ENCODE data around the gene PTPRZ1. TPM values are rescaled to one million over a fixed set of nuclear protein-coding genes. Genes with fewer than 3 reads are reported as not detected.
A peak's percentile ranks its signal among the peaks of the same experiment; 100 is the strongest.

PTPRZ1 gene
- total and polyA plus RNA-seq, 4 donors, result 138 to 736 (median 374) TPM

DNA sequence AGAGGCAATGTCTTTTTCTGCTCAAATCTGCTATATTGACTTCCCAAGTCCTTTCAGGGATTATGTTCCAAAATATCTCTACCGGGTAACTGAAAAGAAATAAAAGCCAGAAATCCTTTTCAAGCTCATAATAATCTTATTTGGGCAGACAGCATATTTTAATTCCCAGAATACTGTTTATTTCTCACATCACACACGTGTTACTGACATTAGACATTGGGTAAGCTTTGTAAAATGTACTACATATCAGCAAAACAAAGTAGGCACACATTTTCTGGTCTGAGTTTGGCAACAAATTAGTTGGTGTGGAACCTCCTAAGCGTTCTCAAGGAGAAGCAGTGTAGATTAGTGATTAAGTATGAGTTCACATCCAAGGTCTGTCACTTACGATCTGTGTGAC, 10.4 kb upstream of the PTPRZ1 start:
- no peak overlapping the region for H3K4me3 ChIP-seq (ENCODE audit: low read depth, low read length)
- no peaks in the 10 kb centered on the region for H3K27me3 ChIP-seq (ENCODE audit: control insufficient read depth, insufficient read depth, low read length)
- 90% methylated on average over 2 of the region's 4 CpGs for WGBS (ENCODE audit: insufficient coverage)
- no peaks in the 10 kb centered on the region for H3K36me3 ChIP-seq (ENCODE audit: control insufficient read depth, insufficient read depth, low read length)
- no peaks in the 10 kb centered on the region for H3K9me3 ChIP-seq (ENCODE audit: control insufficient read depth, insufficient read depth, low read length)
- no peaks in the 10 kb centered on the region for H3K4me1 ChIP-seq (ENCODE audit: control insufficient read depth, insufficient read depth, low read length)
- H3K27ac ChIP-seq (ENCODE audit: low read depth, low read length), result no peak overlapping the region
- no peak for DNase-seq (ENCODE audit: low read depth in 4 of 6, low spot score in 6 of 6)

DNA sequence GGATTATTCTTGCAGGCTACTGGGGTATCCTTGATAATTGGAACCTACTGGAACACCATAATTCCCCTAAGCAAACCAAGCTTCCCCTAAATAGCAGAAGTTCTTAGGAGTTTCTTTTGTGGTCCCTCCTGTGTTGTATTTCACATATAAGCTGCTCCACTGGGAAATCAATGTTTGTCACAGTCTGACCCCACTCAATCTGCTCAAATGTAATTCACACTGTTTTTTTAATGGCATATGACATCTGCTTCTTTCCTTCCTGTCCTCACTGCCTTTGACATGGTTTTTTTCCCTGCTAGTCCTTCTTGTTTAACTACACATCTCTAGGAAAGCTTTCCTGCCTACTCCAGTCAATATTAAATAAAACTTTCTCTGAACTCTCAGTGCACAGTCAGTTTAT, 1.8 kb upstream of the PTPRZ1 start:
- Histone ChIP-seq H3K36me3 (ENCODE audit: control insufficient read depth, insufficient read depth, low read length) (no peaks in the 10 kb centered on the region), H3K4me1 (ENCODE audit: control insufficient read depth, insufficient read depth, low read length) (peaks cover 3% of the 10 kb centered on the region), H3K4me3 (ENCODE audit: low read depth, low read length) (no peak overlapping the region), H3K27me3 (ENCODE audit: control insufficient read depth, insufficient read depth, low read length) (no peaks in the 10 kb centered on the region), H3K9me3 (ENCODE audit: control insufficient read depth, insufficient read depth, low read length) (no peaks in the 10 kb centered on the region), H3K27ac (ENCODE audit: low read depth, low read length) (no peak overlapping the region)
- peak in 1 of 6 donors; percentile 62 for DNase-seq (ENCODE audit: low read depth in 4 of 6, low spot score in 6 of 6)

DNA sequence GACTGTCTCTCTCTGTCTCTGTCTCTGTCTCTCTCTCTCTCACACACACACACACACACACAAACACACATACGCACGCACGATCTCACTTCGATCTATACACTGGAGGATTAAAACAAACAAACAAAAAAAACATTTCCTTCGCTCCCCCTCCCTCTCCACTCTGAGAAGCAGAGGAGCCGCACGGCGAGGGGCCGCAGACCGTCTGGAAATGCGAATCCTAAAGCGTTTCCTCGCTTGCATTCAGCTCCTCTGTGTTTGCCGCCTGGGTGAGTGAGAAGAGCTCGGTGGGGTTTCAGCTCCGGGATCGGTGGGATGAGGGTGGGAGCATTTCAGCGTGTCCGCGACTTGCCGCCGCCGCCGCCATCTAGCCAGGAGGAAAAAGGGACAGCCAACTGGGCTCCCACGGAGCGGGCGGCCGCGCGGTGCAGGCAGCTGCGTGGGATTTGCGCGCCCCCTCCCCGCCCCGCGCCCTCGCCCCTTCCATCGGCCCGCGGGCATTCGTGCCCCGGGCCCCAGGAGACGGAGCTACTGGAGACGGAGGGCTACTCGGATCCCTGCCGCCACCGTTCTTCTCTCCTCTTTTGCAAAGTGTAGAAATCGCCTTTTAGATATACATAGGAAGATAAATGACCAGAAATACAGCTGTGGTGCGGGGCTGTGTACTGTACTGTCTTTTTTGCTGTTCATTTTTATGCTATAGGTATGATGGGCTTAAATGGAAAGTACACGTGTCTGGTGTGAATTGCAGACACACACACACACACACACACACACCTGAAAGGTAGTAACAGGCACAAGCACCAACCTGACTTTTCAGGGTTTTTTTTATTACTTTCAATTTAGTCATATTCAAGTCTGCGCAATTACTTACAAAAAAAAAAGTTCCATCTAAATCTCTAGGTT, 581 bp downstream of the PTPRZ1 start:
- H3K4me1 ChIP-seq (ENCODE audit: control insufficient read depth, insufficient read depth, low read length), result peaks cover 3% of the 10 kb centered on the region
- H3K27me3 ChIP-seq (ENCODE audit: control insufficient read depth, insufficient read depth, low read length), result no peaks in the 10 kb centered on the region
- H3K4me3 ChIP-seq (ENCODE audit: low read depth, low read length), result peak overlapping the region; percentile 95
- peak overlapping the region; percentile 92 for H3K27ac ChIP-seq (ENCODE audit: low read depth, low read length)
- peak in 2 of 6 donors; percentile 58 to 79 for DNase-seq (ENCODE audit: low read depth in 4 of 6, low spot score in 6 of 6)
- H3K9me3 ChIP-seq (ENCODE audit: control insufficient read depth, insufficient read depth, low read length), result no peaks in the 10 kb centered on the region
- under 1% methylated on average over 39 of the region's 51 CpGs for WGBS (ENCODE audit: insufficient coverage)
- H3K36me3 ChIP-seq (ENCODE audit: control insufficient read depth, insufficient read depth, low read length), result no peaks in the 10 kb centered on the region

DNA sequence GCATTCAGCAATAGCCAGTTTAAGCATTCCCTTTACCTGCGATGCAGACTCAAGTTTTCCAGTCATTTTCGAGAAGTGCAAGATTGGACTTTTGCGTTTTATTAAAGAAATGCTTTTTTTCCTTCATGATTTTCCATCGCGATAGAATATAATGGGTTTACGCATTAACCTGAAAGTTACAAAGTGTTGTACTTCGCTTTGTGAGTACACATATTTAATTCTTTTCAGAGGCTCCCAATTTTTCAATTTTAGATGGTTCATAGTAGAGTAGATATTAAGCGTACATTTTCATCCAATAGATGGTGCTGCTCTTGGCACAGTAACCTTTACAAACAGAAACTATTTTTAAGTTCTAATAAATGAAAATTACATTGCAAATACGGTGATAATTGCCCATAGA, 1.3 kb downstream of the PTPRZ1 start:
- no peaks in the 10 kb centered on the region for H3K9me3 ChIP-seq (ENCODE audit: control insufficient read depth, insufficient read depth, low read length)
- H3K4me3 ChIP-seq (ENCODE audit: low read depth, low read length), result peak overlapping the region; percentile 95
- no peaks in the 10 kb centered on the region for H3K27me3 ChIP-seq (ENCODE audit: control insufficient read depth, insufficient read depth, low read length)
- peaks cover 3% of the 10 kb centered on the region for H3K4me1 ChIP-seq (ENCODE audit: control insufficient read depth, insufficient read depth, low read length)
- H3K36me3 ChIP-seq (ENCODE audit: control insufficient read depth, insufficient read depth, low read length), result no peaks in the 10 kb centered on the region
- peak overlapping the region; percentile 92 for H3K27ac ChIP-seq (ENCODE audit: low read depth, low read length)
- WGBS (ENCODE audit: insufficient coverage), result no CpG with 5 or more reads among the region's 9 CpGs
- peak in 1 of 6 donors; percentile 62 for DNase-seq (ENCODE audit: low read depth in 4 of 6, low spot score in 6 of 6)

DNA sequence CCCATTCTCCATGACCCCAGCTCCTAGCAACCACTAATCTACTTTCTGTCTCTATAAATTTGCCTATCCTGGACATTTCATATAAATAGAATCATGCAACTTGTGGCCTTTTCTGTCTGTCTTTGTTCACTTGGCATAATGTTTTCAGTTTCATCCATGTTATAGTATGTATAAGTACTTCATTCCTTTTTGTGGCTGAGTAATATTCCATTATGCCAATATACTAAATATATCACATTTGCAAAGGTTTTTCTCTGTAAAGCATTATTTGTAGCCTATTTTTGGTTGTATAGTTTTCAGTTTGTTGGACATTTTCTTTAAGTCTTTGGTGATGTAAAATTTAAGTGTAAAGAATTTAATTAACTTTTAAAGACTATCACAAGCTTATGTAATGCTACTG, 2.2 kb downstream of the PTPRZ1 start:
- Histone ChIP-seq H3K27me3 (ENCODE audit: control insufficient read depth, insufficient read depth, low read length) (no peaks in the 10 kb centered on the region), H3K9me3 (ENCODE audit: control insufficient read depth, insufficient read depth, low read length) (no peaks in the 10 kb centered on the region), H3K4me3 (ENCODE audit: low read depth, low read length) (peak overlapping the region; percentile 95), H3K36me3 (ENCODE audit: control insufficient read depth, insufficient read depth, low read length) (no peaks in the 10 kb centered on the region), H3K27ac (ENCODE audit: low read depth, low read length) (peak overlapping the region; percentile 64), H3K4me1 (ENCODE audit: control insufficient read depth, insufficient read depth, low read length) (peaks cover 3% of the 10 kb centered on the region)
- no peak for DNase-seq (ENCODE audit: low read depth in 4 of 6, low spot score in 6 of 6)

DNA sequence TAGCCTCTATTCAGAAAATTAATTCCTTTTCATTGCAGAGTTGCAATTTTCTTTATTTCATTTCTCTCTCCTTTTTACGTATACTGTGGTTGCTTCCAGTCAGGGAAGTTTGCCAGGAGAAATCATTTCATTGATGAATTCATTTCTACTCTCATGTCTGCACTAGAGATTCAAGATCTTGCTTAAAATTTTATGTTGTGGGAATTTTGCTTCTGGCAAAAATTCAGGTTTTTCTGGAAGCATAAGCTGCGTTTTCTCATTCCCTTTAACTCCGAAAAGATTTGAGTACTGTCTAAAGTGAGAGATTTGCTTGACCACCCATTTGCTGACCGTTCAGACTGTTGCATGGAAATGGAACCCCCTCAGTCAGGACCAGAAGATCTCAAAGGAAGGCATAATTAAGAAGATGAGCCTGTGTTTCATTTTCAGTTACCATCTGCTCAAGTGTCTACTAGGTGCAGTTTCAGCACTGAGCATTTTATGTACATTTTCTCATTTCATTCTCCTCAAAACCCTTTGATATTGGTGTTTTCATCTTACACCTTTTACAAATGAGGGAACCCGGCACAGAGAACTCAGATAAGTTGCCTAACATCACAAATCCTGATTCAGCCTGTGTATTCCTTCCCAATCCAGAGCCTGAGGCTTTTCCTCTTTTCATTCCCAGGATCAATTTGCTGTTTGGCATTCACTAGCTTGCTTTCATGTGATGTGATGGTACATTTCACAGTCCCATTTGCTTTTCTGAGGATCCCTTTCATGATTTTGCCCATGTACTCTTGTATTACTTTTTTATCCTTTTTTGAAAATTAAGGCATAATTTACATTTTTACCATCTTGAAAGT, 3.9 kb downstream of the PTPRZ1 start:
- WGBS (ENCODE audit: insufficient coverage), result 46% methylated on average over 3 of the region's 5 CpGs
- no peaks in the 10 kb centered on the region for H3K27me3 ChIP-seq (ENCODE audit: control insufficient read depth, insufficient read depth, low read length)
- peak in 2 of 6 donors; percentile 69 to 78 for DNase-seq (ENCODE audit: low read depth in 4 of 6, low spot score in 6 of 6)
- peak overlapping the region; percentile 70 for H3K27ac ChIP-seq (ENCODE audit: low read depth, low read length)
- H3K36me3 ChIP-seq (ENCODE audit: control insufficient read depth, insufficient read depth, low read length), result no peaks in the 10 kb centered on the region
- H3K4me3 ChIP-seq (ENCODE audit: low read depth, low read length), result peak overlapping the region; percentile 95
- H3K9me3 ChIP-seq (ENCODE audit: control insufficient read depth, insufficient read depth, low read length), result no peaks in the 10 kb centered on the region
- peaks cover 3% of the 10 kb centered on the region for H3K4me1 ChIP-seq (ENCODE audit: control insufficient read depth, insufficient read depth, low read length)

DNA sequence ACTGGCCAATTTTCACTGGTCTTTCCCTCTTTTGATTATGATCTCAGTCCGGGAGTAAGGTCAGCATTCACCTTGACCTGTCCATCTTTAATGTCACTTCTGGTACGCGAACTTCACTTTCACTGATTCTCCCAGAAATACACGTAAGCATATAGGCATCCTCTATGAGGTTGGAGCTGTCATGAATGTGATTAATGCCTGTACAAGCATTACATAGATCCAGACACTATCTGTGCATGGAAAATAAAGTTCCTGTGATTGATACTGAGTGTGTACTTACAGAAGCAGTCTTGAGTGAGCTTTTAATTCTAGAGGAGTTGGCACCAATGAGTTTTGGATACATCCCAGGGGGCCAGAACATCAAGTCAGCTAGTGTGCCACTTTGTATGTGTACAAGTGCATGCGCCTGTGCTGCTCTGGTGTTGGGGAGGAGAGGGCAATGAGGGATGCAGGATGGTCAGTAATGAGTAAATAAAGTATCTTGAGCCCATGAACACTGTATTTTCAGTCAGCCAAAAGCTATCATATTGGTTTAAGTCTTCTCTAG, 6.0 kb downstream of the PTPRZ1 start:
- Histone ChIP-seq H3K36me3 (ENCODE audit: control insufficient read depth, insufficient read depth, low read length) (no peaks in the 10 kb centered on the region), H3K4me3 (ENCODE audit: low read depth, low read length) (no peak overlapping the region), H3K4me1 (ENCODE audit: control insufficient read depth, insufficient read depth, low read length) (no peaks in the 10 kb centered on the region), H3K27ac (ENCODE audit: low read depth, low read length) (peak overlapping the region; percentile 57), H3K27me3 (ENCODE audit: control insufficient read depth, insufficient read depth, low read length) (no peaks in the 10 kb centered on the region), H3K9me3 (ENCODE audit: control insufficient read depth, insufficient read depth, low read length) (no peaks in the 10 kb centered on the region)
- no CpG with 5 or more reads among the region's 5 CpGs for WGBS (ENCODE audit: insufficient coverage)
- peak in 2 of 6 donors; percentile 60 to 78 for DNase-seq (ENCODE audit: low read depth in 4 of 6, low spot score in 6 of 6)

DNA sequence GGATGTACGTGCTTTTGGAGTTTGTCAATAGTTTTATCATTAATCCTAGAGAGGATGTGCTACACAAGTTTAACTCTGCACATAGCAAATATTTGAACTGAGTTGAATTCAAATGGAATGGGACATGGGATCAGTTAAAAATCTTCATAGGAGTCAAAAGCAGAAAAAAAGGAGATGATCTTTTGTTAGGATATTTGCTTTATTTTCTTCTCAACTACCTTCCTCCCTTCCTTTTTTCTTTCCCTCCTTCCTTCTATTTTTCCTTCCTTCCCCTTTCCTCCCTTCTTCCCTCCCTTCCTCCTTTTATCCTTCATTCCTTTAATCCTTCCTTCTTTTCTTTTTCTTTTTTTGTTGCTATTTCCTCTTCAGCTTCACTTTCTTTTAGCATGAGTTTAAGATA, 6.6 kb downstream of the PTPRZ1 start:
- no peak for DNase-seq (ENCODE audit: low read depth in 4 of 6, low spot score in 6 of 6)
- Histone ChIP-seq H3K9me3 (ENCODE audit: control insufficient read depth, insufficient read depth, low read length) (no peaks in the 10 kb centered on the region), H3K36me3 (ENCODE audit: control insufficient read depth, insufficient read depth, low read length) (no peaks in the 10 kb centered on the region), H3K27me3 (ENCODE audit: control insufficient read depth, insufficient read depth, low read length) (no peaks in the 10 kb centered on the region), H3K4me3 (ENCODE audit: low read depth, low read length) (no peak overlapping the region), H3K4me1 (ENCODE audit: control insufficient read depth, insufficient read depth, low read length) (no peaks in the 10 kb centered on the region), H3K27ac (ENCODE audit: low read depth, low read length) (peak overlapping the region; percentile 57)
- WGBS (ENCODE audit: insufficient coverage), result no CpG with 5 or more reads among the region's 1 CpG

DNA sequence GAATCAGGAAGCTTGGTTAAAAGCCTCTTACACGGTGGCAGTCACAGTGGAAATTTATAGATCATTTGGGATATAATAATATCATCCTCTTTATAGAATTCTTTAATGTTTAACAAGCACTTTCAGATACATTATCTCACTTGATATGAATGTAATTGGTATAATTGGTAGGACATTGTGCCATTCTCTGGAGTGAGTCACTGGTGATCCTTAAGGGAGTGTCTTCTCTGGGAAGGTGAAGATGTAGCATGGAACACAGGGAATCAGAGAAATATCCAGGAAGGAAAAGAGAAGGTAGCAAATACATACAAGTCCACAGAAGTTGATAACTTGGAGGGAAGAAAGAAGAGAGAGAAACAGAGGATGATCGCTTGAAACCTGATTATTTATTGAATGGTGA, 9.8 kb downstream of the PTPRZ1 start:
- Histone ChIP-seq H3K9me3 (ENCODE audit: control insufficient read depth, insufficient read depth, low read length) (no peaks in the 10 kb centered on the region), H3K4me1 (ENCODE audit: control insufficient read depth, insufficient read depth, low read length) (no peaks in the 10 kb centered on the region), H3K36me3 (ENCODE audit: control insufficient read depth, insufficient read depth, low read length) (no peaks in the 10 kb centered on the region), H3K27ac (ENCODE audit: low read depth, low read length) (no peak overlapping the region), H3K27me3 (ENCODE audit: control insufficient read depth, insufficient read depth, low read length) (no peaks in the 10 kb centered on the region), H3K4me3 (ENCODE audit: low read depth, low read length) (no peak overlapping the region)
- WGBS (ENCODE audit: insufficient coverage), result no CpG with 5 or more reads among the region's 2 CpGs
- DNase-seq (ENCODE audit: low read depth in 4 of 6, low spot score in 6 of 6), result no peak

Measured in spinal cord (tissue), 10 donors.